Adrenal gland (tissue), 5 donors: ENCODE results near the gene RIN2.

Experiments
- POLR2A ChIP-seq, 2 donors: fragments of 450-650 bp; IDR thresholded peaks; one replicate each; pipeline ENCODE4 v1.6.1; 2017; ENCODE audit warnings: antibody characterized with exemption in 2 of 2, mild to moderate bottlenecking in 2 of 2, moderate library complexity in 1 of 2
- TF ChIP-seq, protein P1 (sequence below), 6 experiments: fragments of 450-650 bp in 4 of 6; fragments of 200-600 bp in 2 of 6; sonication (generic) in 1 of 6; IDR thresholded peaks; 1 replicate in 5 of 6; 2 replicates in 1 of 6; pipeline versions ENCODE4 v1.5.1 to v1.8.0; 2016 to 2021; ENCODE audit warnings: antibody characterized with exemption in 6 of 6, mild to moderate bottlenecking in 2 of 6, moderate library complexity in 1 of 6
- donor health status: DM: no; HTN: no; CAD: no.

DNA sequence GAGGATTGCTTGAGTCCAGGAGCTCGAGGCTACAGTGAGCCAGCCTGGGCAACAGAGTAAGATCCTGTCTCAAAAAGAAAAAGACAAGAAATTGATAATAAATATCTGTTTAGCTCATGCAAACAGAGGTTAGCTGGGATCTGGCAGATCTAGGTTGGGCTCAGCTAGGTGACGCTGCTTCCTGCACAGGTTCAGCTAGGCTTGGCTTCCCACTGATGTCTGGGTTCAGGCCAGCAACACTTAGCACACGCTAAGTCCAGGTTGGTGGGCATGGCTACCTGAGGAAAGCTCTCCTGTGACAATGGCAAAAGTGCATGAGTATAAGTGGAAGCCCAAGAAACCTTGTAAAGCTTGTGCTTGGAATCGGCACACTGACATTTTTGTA, 48.7 kb downstream of the RIN2 start:
- TF ChIP-seq, protein P1, sequence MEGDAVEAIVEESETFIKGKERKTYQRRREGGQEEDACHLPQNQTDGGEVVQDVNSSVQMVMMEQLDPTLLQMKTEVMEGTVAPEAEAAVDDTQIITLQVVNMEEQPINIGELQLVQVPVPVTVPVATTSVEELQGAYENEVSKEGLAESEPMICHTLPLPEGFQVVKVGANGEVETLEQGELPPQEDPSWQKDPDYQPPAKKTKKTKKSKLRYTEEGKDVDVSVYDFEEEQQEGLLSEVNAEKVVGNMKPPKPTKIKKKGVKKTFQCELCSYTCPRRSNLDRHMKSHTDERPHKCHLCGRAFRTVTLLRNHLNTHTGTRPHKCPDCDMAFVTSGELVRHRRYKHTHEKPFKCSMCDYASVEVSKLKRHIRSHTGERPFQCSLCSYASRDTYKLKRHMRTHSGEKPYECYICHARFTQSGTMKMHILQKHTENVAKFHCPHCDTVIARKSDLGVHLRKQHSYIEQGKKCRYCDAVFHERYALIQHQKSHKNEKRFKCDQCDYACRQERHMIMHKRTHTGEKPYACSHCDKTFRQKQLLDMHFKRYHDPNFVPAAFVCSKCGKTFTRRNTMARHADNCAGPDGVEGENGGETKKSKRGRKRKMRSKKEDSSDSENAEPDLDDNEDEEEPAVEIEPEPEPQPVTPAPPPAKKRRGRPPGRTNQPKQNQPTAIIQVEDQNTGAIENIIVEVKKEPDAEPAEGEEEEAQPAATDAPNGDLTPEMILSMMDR (IDR thresholded peaks at IDR 0.05), result no peak
- TF ChIP-seq POLR2A (IDR thresholded peaks at IDR 0.05), result no peak
